ENCODE measurements around the gene RAB8B.

DNA sequence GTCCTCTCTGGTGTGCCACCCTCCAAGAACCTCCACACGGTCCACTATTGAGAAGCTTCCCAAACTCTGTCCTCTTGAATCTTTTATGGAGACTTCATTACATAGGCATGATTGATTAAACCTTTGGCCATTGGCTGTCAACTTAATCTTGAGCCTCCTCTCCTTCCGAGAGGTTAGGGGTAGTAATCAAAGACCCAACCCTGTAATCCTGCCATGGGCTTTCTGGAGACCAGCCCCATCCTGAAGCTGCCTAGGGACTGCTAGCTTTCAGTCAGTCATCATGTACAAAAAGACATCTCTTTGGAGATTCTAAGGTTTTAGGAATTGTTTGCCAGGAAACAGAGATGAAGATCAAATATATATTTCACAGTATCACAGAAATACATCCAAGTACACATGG lies 125.0 kb downstream of the RAB8B start:
- TF ChIP-seq, protein P1, sequence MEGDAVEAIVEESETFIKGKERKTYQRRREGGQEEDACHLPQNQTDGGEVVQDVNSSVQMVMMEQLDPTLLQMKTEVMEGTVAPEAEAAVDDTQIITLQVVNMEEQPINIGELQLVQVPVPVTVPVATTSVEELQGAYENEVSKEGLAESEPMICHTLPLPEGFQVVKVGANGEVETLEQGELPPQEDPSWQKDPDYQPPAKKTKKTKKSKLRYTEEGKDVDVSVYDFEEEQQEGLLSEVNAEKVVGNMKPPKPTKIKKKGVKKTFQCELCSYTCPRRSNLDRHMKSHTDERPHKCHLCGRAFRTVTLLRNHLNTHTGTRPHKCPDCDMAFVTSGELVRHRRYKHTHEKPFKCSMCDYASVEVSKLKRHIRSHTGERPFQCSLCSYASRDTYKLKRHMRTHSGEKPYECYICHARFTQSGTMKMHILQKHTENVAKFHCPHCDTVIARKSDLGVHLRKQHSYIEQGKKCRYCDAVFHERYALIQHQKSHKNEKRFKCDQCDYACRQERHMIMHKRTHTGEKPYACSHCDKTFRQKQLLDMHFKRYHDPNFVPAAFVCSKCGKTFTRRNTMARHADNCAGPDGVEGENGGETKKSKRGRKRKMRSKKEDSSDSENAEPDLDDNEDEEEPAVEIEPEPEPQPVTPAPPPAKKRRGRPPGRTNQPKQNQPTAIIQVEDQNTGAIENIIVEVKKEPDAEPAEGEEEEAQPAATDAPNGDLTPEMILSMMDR (IDR thresholded peaks at IDR 0.05), result no peak
- no peak for TF ChIP-seq EP300 (IDR thresholded peaks at IDR 0.05)
- TF ChIP-seq POLR2AphosphoS5 (IDR thresholded peaks at IDR 0.05), result no peak
- TF ChIP-seq POLR2A (IDR thresholded peaks at IDR 0.05), result no peak

All from suprapubic skin (tissue), 4 donors.